ENCODE data around the gene FGD3. TPM values are rescaled to one million over a fixed set of nuclear protein-coding genes. Genes with fewer than 3 reads are reported as not detected.

Gene FGD3
- total RNA-seq, 1 donor from 2014 or later: 0.09 TPM

DNA sequence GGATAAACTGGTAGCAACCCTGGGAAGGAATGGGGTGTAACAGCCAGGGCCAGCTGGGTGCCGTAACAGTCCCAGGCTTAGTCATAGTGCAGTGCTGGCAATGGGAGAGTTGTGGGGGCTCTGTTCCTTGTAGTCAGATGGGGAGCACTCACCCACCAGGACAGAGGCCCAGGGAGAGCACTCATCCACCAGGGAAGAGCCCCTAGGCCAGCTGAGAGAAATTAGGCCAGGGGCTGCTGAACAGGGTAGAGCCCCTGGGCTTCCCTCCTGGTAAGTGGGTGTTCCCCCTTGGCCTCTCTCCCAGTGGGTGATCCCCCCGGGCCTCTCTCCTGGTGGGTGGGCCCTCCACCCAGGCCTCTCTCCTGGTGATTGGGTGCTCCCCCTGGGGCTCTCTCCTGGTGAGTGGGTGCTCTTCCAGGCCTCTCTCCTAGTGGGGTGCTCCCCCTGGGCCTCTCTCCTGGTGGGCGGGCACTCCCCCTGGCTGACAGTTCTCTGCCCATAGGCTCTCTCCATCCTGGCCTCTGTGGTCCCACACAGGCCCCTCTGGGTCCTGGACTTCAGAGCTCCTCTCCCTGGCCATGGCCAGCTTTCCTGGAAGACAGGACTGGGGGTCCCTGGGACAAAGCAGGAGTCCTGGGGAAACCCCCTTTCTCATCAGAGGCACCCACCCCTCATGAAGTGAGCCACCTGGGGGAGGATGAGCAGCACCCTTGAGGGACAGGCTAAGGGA is 13.4 kb downstream of the FGD3 start:
- H4K20me1 ChIP-seq (ENCODE audit: insufficient read depth, low read length): no peaks in the 10 kb centered on the region
- H3K27me3 ChIP-seq (ENCODE audit: insufficient read depth, low read length): no peaks in the 10 kb centered on the region
- no peak overlapping the region for H3K4me3 Mint-ChIP-seq (ENCODE audit: unreplicated experiment)
- no peaks in the 10 kb centered on the region for H3K4me1 Mint-ChIP-seq (ENCODE audit: low read depth, unreplicated experiment)
- H3K4me1 ChIP-seq (ENCODE audit: insufficient read depth, low read length): no peaks in the 10 kb centered on the region
- H2AFZ ChIP-seq (ENCODE audit: low read depth, low read length): no peak overlapping the region
- peaks cover 7% of the 10 kb centered on the region for H3K9me3 ChIP-seq (ENCODE audit: insufficient read depth, low read depth, low read length)
- H3K4me3 ChIP-seq (ENCODE audit: insufficient read depth, low read depth, low read length): no peak overlapping the region
- no peak overlapping the region for H3K27ac ChIP-seq (ENCODE audit: low read depth, low read length)
- no peaks in the 10 kb centered on the region for H3K79me2 ChIP-seq (ENCODE audit: insufficient read depth, low read length)
- no peak overlapping the region for H3K27ac Mint-ChIP-seq (ENCODE audit: unreplicated experiment)
- no peak overlapping the region for H3K9ac ChIP-seq (ENCODE audit: low read length)
- peaks cover 11% of the 10 kb centered on the region for H3K9me3 Mint-ChIP-seq (ENCODE audit: unreplicated experiment)
- no peaks in the 10 kb centered on the region for H3K36me3 ChIP-seq (ENCODE audit: insufficient read depth, low read length)
- FAIRE-seq: no peak
- peaks cover 2% of the 10 kb centered on the region for H3K36me3 Mint-ChIP-seq (ENCODE audit: low read depth, unreplicated experiment)
- TF ChIP-seq EZH2 (IDR thresholded peaks at IDR 0.05; ENCODE audit: insufficient read depth, low read length) (no peak), CTCF (IDR thresholded peaks at IDR 0.05; ENCODE audit: insufficient read depth, low read depth, low read length) (no peak)
- no peak for DNase-seq (ENCODE audit: low read depth)
- peaks cover 11% of the 10 kb centered on the region for H3K27me3 Mint-ChIP-seq (ENCODE audit: low read depth, unreplicated experiment)
- H3K4me2 ChIP-seq (ENCODE audit: low read length): no peak overlapping the region

DNA sequence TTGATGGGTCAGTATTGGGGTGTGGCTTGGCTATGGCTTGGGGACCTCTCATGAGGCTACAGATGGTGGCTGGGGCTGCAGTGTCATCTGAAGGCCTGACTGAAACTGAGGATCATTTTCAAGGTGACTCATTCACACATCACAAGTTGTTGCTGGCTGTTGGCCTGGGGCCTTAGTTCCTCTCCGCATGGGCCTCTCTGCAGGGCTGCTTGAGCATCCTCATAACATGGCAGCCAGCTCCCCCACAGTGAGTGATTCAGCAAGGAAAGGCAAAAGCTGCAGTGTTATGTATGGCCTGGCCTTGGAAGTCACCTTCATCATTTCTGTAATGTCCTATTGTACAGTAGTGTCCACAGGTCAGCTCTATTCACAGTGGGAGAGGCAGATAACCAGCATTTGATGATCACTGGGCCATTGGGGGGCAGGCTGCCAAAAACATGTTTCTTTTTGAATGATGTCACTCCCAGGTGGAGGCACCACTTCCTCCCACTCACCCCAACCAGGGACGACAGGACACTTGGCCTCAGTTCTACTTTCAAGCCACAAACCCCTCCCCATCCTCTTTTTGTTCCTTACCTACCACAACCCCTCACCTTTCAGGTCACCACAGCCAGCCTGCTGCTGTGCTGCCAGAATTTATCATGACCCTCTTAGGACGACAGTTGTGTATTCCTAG is 14.4 kb downstream of the FGD3 start:
- DNase-seq (ENCODE audit: low read depth): no peak
- no peak overlapping the region for H3K27ac Mint-ChIP-seq (ENCODE audit: unreplicated experiment)
- no peaks in the 10 kb centered on the region for H3K4me1 Mint-ChIP-seq (ENCODE audit: low read depth, unreplicated experiment)
- Histone ChIP-seq H3K36me3 (ENCODE audit: insufficient read depth, low read length) (no peaks in the 10 kb centered on the region), H3K9me3 (ENCODE audit: insufficient read depth, low read depth, low read length) (peaks cover 7% of the 10 kb centered on the region), H2AFZ (ENCODE audit: low read depth, low read length) (no peak overlapping the region), H3K4me2 (ENCODE audit: low read length) (no peak overlapping the region), H3K9ac (ENCODE audit: low read length) (no peak overlapping the region), H3K4me3 (ENCODE audit: insufficient read depth, low read depth, low read length) (no peak overlapping the region), H4K20me1 (ENCODE audit: insufficient read depth, low read length) (no peaks in the 10 kb centered on the region), H3K79me2 (ENCODE audit: insufficient read depth, low read length) (no peaks in the 10 kb centered on the region), H3K27ac (ENCODE audit: low read depth, low read length) (no peak overlapping the region), H3K27me3 (ENCODE audit: insufficient read depth, low read length) (no peaks in the 10 kb centered on the region), H3K4me1 (ENCODE audit: insufficient read depth, low read length) (no peaks in the 10 kb centered on the region)
- no peak overlapping the region for H3K4me3 Mint-ChIP-seq (ENCODE audit: unreplicated experiment)
- H3K9me3 Mint-ChIP-seq (ENCODE audit: unreplicated experiment): peaks cover 11% of the 10 kb centered on the region
- peaks cover 12% of the 10 kb centered on the region for H3K27me3 Mint-ChIP-seq (ENCODE audit: low read depth, unreplicated experiment)
- no peak for FAIRE-seq
- H3K36me3 Mint-ChIP-seq (ENCODE audit: low read depth, unreplicated experiment): peaks cover 2% of the 10 kb centered on the region
- no peak for TF ChIP-seq EZH2 (IDR thresholded peaks at IDR 0.05; ENCODE audit: insufficient read depth, low read length)
- no peak for TF ChIP-seq CTCF (IDR thresholded peaks at IDR 0.05; ENCODE audit: insufficient read depth, low read depth, low read length)

DNA sequence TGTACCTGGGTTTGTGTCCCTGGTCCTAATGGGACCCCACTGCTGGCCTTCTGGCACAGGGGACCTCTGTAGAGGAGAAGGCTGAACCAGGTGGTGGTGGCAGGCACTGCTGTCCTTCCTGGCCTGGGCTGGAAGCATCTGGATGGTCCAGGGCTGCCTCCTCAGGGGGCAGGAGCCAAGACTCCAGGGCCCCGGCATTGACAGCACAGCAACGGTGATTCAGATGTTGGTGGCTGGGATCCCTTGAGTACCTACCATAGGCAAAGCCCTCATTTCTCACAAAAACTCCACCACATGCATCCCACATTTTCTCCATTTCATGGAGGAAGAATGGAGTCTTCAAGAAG is 15.0 kb downstream of the FGD3 start:
- FAIRE-seq (no peak), DNase-seq (ENCODE audit: low read depth) (no peak)
- H3K27ac Mint-ChIP-seq (ENCODE audit: unreplicated experiment): no peak overlapping the region

More for the DNA sequence above, 15.0 kb downstream of the FGD3 start:
- H3K4me1 Mint-ChIP-seq (ENCODE audit: low read depth, unreplicated experiment): no peaks in the 10 kb centered on the region
- no peaks in the 10 kb centered on the region for H3K79me2 ChIP-seq (ENCODE audit: insufficient read depth, low read length)
- H3K4me3 Mint-ChIP-seq (ENCODE audit: unreplicated experiment): no peak overlapping the region
- H3K27ac ChIP-seq (ENCODE audit: low read depth, low read length): no peak overlapping the region
- no peaks in the 10 kb centered on the region for H3K36me3 ChIP-seq (ENCODE audit: insufficient read depth, low read length)
- no peak overlapping the region for H2AFZ ChIP-seq (ENCODE audit: low read depth, low read length)
- H3K27me3 ChIP-seq (ENCODE audit: insufficient read depth, low read length): no peaks in the 10 kb centered on the region
- H3K36me3 Mint-ChIP-seq (ENCODE audit: low read depth, unreplicated experiment): peaks cover 2% of the 10 kb centered on the region
- peaks cover 7% of the 10 kb centered on the region for H3K9me3 ChIP-seq (ENCODE audit: insufficient read depth, low read depth, low read length)
- peaks cover 14% of the 10 kb centered on the region for H3K27me3 Mint-ChIP-seq (ENCODE audit: low read depth, unreplicated experiment)
- H3K4me3 ChIP-seq (ENCODE audit: insufficient read depth, low read depth, low read length): no peak overlapping the region
- TF ChIP-seq EZH2 (IDR thresholded peaks at IDR 0.05; ENCODE audit: insufficient read depth, low read length): no peak
- TF ChIP-seq CTCF (IDR thresholded peaks at IDR 0.05; ENCODE audit: insufficient read depth, low read depth, low read length): no peak
- no peaks in the 10 kb centered on the region for H3K4me1 ChIP-seq (ENCODE audit: insufficient read depth, low read length)
- H3K9me3 Mint-ChIP-seq (ENCODE audit: unreplicated experiment): peaks cover 11% of the 10 kb centered on the region
- H4K20me1 ChIP-seq (ENCODE audit: insufficient read depth, low read length): no peaks in the 10 kb centered on the region
- no peak overlapping the region for H3K9ac ChIP-seq (ENCODE audit: low read length)
- H3K4me2 ChIP-seq (ENCODE audit: low read length): no peak overlapping the region

All from astrocyte (in vitro differentiated cells and primary cell).